NCI-H1105 treated with DMSO at 0.1 percent for 48 hours (cell line): ENCODE data around the gene PPFIA1.
"Not testable (repeated sequence)": the region's sequence is repeated elsewhere in the genome, so short reads cannot be mapped to it uniquely, and the experiment has no call there.

Experiments used
- DNase-seq: peaks from one replicate; lab custom pipeline; 2025; lab: John Stamatoyannopoulos, UW

The PPFIA1 gene

GRCh38 chr11:70251659-70252321 is 18.7 kb upstream of the PPFIA1 start:
- no peak for DNase-seq

- DNase-seq, result no peak
These were observed 17.6 kb upstream of the PPFIA1 start for GRCh38 chr11:70252844-70253243.

- DNase-seq, result peak; percentile 29
These were observed 14.9 kb upstream of the PPFIA1 start for GRCh38 chr11:70255477-70256116.

DNA sequence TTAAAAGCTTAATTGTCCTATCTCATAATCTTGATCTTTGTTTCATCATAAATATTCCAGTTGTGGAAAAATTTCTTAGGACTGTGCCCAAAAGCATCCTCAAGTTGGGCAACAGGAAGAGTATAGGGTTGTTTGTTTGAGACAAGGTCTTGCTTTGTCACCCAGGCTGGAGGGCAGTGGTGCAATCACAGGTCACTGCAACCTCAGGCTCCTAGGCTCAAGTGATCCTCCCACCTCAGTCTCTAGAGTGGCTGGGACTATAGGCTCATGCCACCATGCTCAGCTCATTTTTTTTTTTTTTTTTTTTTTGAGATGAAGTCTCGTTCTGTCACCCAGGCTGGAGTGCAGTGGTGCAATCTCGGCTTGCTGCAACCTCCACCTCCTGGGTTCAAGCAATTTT is 11.4 kb upstream of the PPFIA1 start:
- not testable (repeated sequence) for DNase-seq

DNA sequence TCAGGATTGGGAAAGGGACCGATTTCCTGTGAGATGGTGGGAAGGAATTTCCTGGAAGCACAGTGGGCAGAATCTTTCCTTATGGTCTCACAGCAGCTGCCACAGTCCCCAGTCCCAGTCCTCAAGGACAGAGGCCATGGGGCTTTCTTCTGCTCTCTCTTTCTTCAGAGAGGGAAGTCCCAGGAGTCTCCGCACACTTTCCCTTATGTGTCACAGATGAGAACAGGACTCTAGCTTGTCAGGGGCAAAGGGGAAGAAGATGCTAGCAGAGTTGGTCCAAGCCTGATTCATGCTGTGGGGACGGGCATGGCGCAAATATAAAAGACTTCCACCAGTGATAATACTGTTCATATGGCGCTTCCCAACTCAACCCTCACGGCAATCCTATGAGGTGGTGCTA is 7.5 kb upstream of the PPFIA1 start:
- no peak for DNase-seq

DNA sequence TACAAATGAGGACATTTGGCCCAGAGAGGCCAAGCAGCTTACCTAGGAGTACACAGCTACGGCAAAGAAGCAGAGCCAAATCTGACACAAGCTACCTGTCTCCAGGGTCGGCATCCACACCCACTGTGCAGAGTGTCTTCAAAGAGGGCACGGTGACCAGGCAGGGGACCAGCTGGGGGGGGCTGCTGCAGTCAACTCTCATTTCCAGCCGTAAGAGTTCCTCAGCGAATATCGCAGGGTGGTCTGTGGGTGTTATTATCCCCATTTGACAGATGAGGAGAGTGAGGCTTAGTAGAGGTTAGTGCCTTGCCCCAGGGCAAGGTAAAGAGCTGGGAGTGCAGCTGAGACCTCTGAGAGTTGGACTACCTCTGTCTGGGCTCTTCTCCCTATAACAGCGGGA is 7.1 kb upstream of the PPFIA1 start:
- no peak for DNase-seq

DNA sequence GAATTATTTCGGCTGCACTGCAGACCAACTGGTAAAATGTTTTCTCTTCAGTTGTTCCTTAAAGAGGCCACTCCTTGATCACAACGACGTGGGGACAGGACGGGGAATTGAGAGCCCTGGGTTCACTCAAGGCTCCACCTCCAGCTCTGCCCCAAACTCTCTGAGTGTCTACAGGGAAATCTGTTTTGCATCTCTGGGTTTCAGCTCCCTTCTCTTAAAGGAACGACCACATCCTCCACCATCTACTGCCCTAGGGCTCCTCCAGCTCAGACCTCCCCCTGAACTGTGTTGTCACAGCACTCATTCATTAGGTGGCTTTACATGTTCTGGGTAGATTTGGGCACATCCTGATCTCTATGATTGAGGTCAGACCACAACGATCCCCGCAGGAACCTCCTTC is 5.1 kb upstream of the PPFIA1 start:
- DNase-seq, result no peak

GRCh38 chr11:70267405-70267950 is 3.0 kb upstream of the PPFIA1 start:
- DNase-seq, result no peak

DNA sequence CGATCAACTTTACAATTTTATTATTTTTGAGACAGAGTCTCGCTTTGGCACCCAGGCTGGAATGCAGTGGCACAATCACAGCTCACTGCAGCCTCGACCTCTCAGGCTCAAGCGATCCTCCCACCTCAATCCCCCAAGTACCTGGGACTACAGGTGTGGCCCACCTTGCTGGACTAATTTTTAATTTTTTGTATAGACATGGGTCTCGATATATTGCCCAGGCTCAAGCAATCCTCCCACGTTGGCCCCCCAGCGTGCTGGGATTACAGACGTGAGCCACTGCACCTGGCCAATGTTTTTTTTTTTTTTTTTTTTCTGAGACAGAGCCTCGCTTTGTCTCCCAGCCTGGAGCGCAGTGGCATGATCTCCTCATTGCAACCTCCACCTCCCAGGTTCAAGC is 2.0 kb upstream of the PPFIA1 start:
- no peak for DNase-seq

DNA sequence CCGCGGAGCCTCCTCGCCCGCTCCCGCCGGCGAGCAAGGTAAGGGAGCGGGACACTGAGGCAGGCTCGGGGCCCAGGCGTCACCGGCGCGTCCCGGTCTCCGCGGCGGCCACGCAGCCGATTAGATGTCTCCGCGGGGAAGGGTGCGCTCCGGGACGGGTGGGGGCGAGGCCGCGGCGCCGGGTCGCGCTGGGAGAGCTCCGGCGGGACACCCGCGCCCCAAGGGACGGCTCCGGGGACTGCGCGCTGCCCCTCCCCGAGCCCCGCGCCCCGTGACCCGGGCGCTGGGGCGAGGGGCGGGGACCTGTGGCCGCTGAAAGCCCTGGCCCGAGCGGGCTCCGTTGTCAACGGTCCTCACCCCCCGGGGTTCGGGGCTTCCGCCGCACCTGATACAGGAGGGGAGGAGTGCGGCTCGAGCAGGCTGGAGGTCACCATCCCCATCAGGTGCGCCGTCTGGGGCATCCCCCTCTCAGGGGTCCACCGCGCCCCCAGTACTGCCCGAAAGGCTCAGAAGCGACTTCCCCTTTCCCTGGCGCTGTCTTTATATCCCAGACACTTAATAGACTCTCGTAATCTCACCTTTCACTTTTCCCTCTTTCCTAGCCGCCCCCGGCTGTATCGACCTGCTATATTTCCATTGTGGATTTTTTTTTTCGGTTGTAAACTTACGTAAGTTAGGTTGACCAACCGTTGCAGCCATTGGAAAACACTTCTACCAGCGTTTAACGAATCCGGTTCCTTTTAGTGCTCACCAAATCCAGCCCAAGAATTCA is 573 bp downstream of the PPFIA1 start:
- DNase-seq, result peak; percentile 3

- no peak for DNase-seq
These were observed 1.1 kb downstream of the PPFIA1 start for GRCh38 chr11:70271649-70271953.

DNA sequence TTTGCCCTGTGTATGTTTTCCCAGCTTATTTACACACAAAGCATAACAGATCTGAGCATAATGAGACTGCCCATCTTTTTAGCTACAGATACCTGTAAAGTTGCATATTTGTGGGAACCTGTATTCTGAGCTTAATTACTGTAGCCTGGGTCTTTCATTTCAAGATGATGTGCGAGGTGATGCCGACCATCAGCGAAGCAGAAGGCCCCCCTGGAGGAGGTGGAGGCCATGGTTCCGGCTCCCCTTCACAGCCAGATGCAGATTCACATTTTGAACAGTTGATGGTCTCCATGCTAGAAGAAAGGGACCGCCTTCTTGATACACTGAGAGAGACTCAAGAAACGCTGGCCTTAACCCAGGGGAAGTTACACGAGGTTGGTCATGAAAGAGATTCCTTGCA is 1.5 kb downstream of the PPFIA1 start:
- no peak for DNase-seq

- no peak for DNase-seq
These were observed 8.5 kb downstream of the PPFIA1 start for GRCh38 chr11:70278994-70279393.

DNA sequence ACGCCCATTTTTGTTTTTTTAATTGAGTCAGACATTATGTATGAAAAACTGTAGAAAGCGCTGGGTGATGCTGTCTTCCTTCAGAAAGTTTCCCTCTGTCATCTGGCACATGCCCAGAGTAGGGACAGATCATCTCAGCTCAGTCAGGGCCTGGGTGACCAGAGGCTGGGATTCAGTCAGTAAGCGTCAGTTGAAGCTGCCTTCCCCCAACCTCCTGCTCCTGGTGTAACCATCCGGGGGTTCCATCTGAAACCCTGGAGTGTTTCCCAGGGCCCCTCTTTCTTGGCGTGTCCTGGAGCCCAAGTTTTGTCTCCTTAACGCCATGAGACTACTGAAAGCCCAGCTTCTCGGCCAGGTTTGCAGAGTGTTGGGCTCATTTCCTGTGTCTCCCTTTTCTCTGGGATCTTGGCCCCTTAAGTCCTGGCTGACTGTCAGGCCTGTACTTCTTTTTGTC is 10.7 kb downstream of the PPFIA1 start:
- DNase-seq, result no peak

- DNase-seq, result no peak
These were observed 11.5 kb downstream of the PPFIA1 start for GRCh38 chr11:70282012-70282411.

DNA sequence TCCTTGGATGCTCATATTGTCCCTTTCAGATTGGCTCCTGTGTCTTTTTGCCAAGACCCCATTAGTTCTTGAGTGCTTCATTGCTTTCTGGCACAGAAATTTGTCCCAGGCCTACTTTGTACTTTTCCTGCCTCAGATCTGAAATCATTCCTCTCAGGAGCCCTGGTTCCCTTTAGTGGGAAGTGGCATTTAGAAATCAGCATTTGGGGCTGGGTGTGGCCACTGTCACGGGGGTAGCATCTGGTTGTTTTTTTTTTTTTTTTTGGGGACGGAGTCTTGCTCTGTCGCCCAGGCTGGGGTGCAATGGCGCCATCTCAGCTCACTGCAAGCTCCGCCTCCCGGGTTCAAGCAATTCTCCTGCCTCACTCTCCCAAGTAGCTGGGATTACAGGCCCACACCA is 18.2 kb downstream of the PPFIA1 start:
- DNase-seq, result no peak

- no peak for DNase-seq
These were observed 19.1 kb downstream of the PPFIA1 start for GRCh38 chr11:70289582-70289981.

DNA sequence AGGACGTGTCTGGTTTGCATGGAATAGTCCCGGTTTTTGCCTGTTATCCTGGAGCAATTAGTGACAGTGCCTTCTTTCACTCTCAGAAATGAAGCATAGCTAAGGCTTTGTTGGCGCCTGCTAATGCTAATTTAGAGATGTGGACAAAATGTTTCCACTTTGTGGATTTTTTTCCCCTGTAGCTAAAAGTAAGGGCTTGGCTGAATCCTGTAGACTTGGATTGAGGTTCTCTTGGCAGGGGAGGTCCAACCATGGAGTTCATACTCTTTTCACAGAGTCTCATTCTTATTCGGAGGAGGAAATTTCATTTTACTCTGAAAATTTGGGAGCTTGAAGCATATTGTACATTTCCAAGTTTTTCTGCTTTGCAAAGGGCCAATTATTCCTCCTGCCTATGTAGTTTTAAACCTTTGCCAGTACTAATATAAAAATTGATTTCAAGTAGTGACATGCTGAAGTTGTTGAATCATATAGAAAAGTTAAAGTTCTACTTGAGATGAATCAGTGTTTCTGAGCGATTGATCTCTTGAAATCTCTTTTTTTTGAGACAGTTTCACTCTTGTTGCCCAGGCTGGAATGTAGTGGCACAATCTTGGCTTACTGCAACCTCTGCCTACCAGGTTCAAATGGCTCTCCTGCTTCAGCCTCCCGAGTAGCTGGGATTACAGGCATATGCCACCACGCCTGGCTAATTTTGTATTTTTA is 20.0 kb downstream of the PPFIA1 start:
- DNase-seq, result no peak

DNA sequence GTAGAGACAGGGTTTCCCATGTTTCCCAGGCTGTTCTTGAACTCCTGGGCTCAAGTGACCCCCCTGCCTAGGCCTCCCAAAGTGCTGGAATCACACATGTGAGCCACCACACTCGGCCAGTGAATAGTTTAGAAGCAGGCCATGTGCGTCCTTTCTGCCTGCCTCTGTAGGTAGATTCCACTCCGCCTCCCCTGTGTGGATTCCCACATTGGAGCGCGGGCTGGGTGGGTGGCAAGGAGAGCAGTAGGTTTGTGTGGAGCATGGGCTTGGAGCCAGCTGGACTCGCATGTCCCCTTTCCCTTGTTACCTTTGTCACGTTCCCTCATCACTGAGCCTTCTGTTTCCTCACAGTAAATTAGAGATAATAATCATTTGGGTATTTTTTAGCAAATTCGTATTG is 21.7 kb downstream of the PPFIA1 start:
- DNase-seq, result no peak

GRCh38 chr11:70292863-70293262 is 22.4 kb downstream of the PPFIA1 start:
- no peak for DNase-seq

DNA sequence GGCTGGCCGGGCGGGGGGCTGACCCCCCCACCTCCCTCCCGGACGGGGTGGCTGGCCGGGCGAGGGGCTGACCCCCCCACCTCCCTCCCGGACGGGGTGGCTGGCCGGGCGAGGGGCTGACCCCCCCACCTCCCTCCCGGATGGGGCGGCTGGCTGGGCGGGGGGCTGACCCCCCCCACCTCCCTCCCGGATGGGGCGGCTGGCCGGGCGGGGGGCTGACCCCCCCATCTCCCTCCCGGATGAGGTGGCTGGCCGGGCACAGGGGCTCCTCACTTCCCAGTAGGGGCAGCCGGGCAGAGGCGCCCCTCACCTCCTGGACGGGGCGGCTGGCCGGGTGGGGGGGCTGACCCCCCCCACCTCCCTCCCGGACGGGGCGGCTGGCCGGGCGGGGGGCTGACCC is 24.7 kb downstream of the PPFIA1 start:
- DNase-seq, result not testable (repeated sequence)

- DNase-seq, result no peak
These were observed 26.2 kb downstream of the PPFIA1 start for GRCh38 chr11:70296681-70297080.
